Cerebellar nuclear complex (tissue), 1 donor: ENCODE results near the gene MMP7.

Experiments used
- DNase-seq, 2 experiments: peaks; one replicate each; lab custom pipeline; 2025; lab: John Stamatoyannopoulos, UW

Gene MMP7

DNA sequence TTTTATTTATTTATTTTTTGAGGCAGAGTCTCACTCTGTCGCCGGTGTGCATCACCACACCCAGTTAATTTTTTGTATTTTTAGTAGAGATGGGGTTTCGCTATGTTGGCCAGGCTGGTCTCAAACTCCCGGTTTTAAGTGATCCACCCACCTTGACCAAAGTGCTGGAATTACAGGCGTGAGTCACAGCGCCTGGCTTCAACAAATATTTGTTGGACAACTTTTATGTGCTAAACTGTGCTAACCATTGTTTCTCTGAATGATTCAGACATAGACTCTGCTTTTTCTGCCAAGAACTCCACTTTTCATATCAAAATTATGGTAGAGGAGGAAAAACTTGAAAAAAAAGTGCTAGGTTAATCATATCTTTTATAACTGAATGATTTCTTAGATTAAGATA lies 36.3 kb downstream of the MMP7 start:
- no peak for DNase-seq

DNA sequence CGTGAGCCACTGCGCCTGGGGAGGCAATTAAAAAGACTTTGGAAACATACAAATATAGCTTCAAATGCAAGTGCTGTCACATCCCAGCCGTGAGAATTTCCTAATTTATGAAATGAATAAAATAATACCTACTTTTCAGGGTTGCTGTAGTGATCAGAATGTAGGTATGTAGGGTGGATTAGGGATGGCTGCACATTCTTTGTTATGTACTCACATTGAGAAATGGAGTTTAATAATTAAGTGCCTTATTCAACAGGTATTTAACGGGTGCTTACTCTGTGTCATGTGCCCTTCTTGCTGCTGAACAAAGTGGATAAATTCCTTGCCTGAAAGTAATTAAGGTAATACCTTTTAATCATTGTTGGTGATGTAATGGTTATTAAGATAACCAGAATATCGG lies 37.0 kb downstream of the MMP7 start:
- no peak for DNase-seq

DNA sequence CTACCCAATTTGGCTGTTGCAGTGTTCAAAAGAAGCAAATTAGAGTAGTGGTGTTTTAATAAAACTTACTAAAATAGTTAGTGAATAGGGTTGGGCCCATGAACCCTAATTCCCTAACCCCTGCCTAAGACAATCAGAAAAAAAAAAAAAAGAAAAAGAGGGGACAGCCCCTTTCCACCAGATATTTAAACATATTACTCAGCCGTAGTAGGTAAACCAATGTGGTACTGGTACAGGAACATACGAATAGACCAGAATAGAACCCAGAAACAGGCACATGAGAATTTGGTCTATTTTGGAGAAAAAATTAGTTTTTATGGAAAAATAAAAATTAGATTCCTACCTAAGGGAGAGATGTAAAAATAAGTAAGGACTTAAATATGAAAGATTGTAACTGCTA lies 38.6 kb downstream of the MMP7 start:
- DNase-seq, result no peak

DNA sequence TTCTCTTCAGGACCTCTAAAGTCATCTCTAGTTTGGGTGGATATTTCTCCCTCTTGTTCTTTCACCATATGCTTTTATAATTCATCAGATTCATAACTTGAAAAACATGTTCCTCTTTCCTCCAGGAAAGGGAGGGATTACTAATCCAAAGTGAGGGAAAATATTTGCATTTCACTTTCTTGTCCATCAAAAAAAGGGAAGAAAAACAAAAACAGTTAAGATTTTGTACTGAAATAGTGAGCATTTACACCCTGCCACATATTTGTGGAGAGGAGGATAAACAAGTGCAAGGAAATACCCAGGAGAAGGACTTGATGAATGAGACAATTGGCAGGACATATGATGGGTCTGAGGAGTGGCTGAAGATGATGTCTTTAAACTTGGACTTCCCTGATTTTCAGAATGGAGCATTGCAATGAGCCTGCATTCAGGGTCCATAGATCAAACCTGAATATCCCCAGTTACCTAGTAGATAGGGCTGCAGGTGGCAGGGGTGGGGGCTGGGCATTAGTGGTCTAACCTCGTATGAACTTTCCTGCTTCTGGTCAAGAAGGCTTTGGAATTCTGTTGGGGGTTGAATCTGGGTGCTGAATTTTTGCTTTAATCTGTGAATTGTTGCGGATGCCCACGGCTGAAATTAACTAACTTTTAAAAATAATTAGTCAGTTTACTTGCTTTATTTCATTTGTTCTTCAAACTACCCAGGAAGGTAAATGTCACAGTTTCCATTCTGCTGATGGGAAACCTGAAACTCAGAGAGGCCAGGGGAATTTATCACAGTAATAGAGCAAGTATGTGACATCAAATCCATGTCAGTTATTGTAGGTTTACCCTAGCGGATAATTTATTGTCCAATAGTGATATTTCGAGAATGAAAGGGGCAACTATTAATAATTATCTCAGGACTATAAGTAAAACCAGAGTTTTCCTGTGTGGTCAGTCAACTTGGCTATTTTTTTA lies 41.1 kb downstream of the MMP7 start:
- DNase-seq, result no peak

DNA sequence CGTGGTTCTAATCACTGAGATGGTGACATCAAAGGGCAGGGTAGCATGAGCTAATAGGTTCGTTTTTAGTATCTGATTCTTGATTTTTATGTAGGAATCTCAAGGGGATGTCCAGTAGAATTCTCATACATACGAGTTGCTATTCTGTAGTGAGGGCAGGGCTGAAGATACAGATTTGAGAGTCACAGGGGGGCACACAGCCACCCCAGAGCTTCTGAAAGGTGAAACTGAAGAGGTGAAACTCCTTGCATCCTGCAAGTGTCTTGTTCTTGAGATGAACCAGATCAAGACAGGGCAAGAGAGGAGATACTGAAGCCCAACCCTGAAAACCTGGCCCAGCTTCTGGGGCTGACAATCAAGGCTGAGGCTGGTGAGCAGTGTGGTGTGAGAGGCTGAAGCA lies 42.3 kb downstream of the MMP7 start:
- DNase-seq, result no peak

DNA sequence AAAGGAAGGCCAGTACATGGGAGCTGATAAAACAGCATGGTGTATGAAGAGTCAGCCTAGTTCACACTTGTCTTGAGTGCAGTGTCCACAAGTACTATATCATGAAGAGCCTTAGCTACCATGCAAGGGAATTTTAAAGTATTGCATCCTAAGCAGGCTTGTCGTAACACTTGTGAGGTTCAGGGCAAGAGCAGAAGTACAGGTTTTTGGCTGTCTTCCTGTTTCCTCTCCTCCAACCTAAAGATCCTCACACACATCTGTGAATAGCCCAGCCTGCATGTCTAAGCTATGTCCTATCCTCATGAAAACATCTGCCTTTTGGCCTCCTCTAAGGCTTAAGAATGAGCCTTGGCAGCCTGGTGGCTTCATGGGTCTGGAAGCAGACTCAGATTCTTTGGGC lies 43.3 kb downstream of the MMP7 start:
- no peak for DNase-seq

DNA sequence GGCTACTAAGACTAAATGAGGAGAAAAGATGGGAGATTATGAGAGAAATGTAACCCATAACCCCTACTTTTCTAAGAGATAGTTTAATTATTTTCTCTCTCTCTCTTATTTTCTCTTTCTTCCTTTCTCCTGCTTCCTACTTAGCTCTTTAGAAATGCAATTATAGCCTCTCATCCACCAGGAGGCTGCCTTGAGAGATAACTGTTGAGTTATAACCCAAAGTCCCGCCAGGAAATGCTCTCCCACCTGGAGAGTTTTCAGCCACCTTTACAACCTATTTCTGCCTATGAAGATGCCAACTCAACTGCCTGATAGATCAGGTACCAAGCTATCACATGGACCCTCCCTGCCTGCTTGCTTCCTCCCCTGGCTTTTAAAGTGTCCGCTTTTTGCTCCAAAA lies 44.0 kb downstream of the MMP7 start:
- no peak for DNase-seq

DNA sequence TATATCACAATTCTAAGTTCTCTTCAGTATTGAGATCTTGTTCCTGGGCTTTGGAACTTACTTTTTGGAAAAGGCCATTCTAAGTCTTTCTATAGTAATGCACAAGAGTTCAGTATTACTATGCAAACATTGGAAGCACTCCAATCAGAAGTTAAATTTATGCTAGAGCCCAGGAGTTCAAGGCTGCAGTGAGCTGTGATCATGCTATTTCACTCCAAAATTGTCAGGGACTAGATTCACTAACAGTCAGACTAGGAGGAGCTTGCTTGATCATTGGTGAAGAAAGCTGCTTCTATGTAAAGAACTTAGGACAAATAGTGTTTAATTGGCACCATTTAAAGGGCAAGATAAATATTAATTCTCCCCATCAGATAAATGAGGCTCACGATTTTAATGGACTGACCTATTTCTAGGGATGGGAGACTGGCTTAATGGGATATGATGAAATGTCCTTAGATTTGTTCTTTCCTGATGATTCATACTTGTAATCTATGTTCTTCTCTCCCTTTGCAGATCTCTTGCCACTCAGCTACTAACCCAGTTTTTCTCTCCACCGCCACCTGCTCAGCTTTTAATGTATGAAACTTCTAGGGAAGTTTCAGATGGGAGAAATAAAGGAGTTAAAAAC lies 45.3 kb downstream of the MMP7 start:
- DNase-seq, result no peak

DNA sequence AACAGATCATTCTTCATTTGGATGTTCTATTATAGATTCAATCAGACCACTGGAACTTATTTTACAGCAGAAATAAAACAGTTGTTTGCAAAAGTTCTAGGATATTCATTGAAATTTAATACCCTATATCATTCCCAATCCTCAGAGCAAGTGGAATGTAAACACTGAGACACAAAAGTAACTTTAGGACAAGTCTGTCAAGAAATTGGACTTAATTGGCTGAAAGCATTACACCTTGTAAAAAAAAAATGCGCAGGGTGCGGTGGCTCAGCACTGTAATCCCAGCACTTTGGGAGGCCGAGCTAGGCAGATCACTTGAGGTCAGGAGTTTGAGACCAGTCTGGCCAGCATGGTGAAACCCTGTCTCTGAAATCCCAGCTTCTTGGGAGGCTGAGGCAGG lies 48.1 kb downstream of the MMP7 start:
- DNase-seq, result no peak

DNA sequence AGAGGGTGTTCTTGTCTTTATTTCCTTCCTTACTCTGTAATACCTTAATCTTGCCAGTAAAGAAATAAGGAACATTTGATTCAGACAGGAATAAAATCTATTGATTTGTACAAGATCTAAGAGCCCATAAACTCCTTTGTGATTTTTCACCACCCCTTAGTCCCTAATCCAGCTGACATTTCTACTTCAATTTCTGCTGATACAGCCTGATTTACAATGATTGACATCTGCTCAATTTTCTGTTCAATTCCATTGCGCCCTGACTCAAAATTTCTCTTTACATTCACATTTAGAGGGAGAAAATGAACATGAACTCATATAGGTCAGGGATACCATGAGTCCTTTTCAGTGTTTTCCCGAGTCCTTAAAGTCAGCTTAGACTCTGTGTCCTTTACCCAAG lies 50.8 kb downstream of the MMP7 start:
- no peak for DNase-seq

DNA sequence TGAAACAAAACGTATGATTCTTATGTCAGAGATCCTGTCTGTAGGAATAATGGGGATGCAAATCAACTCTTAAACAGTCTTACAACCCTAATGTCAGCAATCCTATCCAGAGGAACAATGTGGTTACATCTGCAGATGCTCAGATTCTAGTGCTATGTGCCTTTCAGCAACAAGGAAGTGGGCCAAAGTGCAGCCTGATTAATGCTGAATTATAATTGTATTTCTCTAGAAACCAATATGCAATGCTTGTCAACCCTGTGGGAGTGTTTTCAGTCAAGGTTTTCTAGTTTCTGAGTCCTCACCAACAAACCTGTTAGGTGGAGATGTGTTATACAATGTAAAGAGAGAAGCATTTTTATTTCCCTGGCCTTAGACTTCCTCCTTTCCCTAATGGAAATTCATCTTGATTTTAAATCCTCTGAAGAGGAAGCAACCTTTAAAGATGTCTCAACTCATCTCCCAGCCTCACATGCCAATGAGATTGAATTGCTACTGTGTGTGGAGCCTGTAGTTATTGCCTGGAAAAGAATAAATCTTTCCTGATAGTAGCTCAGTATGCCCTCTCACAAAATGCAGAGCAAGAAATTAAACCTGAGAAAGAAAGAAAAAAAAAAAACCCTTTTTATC lies 51.8 kb downstream of the MMP7 start:
- no peak for DNase-seq

DNA sequence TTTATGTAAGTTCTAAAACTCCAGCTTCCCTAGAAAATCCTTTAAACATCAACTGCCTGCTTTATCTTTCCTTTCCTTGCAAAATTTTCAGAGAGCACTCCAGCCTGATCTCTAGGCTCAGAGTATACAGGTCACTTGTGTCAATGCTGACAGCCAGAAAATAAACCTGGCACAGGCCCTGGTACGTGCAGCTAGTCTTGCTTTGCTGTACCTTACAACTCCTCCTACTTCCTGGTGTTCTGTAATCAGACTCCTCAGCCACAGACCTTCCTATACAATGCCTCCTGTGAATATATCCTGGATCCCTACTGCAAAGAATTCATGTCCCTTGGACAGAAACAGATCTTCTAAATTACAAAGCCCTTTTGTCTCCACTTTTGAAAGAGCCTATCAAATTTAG lies 53.7 kb downstream of the MMP7 start:
- no peak for DNase-seq

DNA sequence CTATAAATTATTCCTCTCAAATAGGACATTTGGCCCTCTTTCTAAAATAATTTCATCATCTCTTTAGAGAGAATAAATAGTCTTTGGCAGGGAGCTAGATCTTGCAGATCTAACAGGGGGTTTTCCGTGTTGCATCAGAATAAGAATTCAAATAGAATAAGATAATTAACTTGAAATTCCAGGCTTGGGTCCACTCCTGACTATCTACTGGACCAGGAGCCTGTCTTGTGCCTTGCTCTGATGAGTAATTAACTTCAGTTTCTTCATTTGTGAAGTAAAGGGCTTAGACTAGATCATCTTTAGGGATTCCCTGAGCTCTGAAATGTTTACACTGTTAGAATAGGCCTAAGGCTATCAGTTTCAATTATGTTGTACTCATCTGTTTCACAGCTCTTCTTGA lies 54.5 kb downstream of the MMP7 start:
- DNase-seq, result no peak

DNA sequence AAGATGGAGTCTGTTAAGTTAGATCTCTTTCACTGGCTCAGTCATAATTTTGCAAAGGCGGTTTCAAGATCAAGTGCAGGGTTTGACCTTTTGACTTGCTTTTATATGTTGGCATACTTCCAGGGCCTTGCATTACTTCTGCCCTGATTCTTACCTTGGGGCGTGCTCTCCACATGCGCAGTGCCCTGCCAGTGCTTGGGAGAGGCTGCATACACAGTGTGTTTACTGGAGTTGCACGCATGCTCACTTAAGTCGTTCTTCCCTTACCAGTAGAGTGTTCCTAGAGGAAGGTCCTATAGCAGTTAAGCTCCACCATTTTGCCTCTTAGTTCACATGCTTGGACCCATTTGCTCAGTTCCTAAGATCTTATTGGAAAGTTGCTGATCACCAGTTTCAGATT lies 57.0 kb downstream of the MMP7 start:
- DNase-seq, result no peak

DNA sequence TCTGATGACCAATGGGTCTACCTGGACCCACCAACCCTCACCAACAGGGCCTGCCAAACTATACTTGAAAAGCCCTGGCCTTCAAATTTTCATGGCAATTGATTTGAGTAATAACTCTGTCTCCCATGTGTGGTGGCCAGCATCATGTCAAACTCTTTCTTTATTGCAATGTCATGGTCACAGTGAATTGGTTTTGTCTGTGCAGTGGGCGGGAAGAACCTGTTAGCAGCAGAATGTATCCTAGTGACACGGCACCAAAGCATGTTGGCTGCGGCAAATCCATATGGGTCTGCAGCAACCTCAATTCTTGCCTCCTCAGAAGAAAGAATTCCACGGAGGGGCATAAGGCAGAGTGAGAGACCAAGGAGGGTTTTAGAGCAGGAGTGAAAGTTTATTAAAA lies 58.4 kb downstream of the MMP7 start:
- no peak for DNase-seq

DNA sequence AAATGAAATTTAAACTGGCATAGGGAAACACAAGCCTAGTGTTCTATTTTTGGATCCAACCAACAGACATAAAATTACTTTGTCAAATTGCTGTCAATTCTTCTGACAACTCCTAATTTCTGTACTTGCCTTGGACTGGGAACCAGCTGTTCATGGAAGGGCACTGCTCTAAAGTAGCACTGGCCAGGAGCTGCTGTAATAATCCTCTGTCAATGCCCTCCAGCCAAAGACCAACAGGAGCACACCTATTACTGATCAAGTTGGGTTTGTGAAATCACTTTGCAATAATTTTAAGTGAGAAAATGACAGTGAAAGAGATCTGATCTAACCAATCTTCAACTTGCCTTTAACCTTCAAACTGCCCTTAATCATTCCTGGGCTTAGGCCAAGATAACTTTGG lies 59.1 kb downstream of the MMP7 start:
- no peak for DNase-seq
